K562 (cell line): ENCODE measurements around the gene POU2F3.

Source experiments
- CTCF ChIP-seq, 3 experiments: IDR thresholded peaks in 2 of 3; conservative IDR thresholded peaks in 1 of 3; 2 replicates each; pipeline ENCODE4 v1.5.1; 2011 to 2012; ENCODE audit warnings: low read length in 3 of 3, mild to moderate bottlenecking in 3 of 3, control low read depth in 2 of 3, improper control_type of control experiment in 1 of 3, inconsistent platforms in 1 of 3, low read depth in 1 of 3, mixed read lengths in 1 of 3, moderate library complexity in 1 of 3; ENCODE audit not compliant: insufficient read depth in 2 of 3
- HCFC1 ChIP-seq: IDR thresholded peaks from 2 replicates; pipeline ENCODE4 v1.6.1; 2012; ENCODE audit warnings: low read depth, low read length, improper control_type of control experiment
- ZNF263 ChIP-seq: sonication (generic); formaldehyde crosslinking; IDR thresholded peaks from 2 replicates; pipeline ENCODE4 v1.8.0; 2022; ENCODE audit warnings: mild to moderate bottlenecking, missing genetic modification reagents, borderline replicate concordance

- TF ChIP-seq HCFC1 (no peak), CTCF (IDR thresholded peaks at IDR 0.05 in 2 of 3, conservative IDR thresholded peaks at IDR 0.05 in 1 of 3; ENCODE audit: insufficient read depth in 2 of 3, low read depth in 1 of 3, low read length in 3 of 3) (no peak), ZNF263 (CRISPR knock-in tag) (no peak)
Measured at GRCh38 chr11:120248551-120249278, 8.8 kb downstream of the POU2F3 start.
